Measurements from ENCODE around the gene CREB3. TPM values are rescaled to one million over a fixed set of nuclear protein-coding genes. Genes with fewer than 3 reads are reported as not detected.

Gene CREB3
- total RNA-seq, 1 experiment from 2014 or later = 22.4 TPM

- Histone ChIP-seq H3K4me1 (replicated peaks; ENCODE audit: insufficient read depth) (peaks cover 36% of the 10 kb centered on the region), H3K9me2 (ENCODE audit: insufficient read depth) (no peaks in the 10 kb centered on the region), H3K27ac (no peak overlapping the region), H3K9me3 (ENCODE audit: insufficient read depth, low read depth) (no peaks in the 10 kb centered on the region), H3K4me3 (no peak overlapping the region), H3F3A (ENCODE audit: insufficient read depth, low read depth) (peaks cover 15% of the 10 kb centered on the region), H3K79me2 (ENCODE audit: low read depth) (peaks cover 49% of the 10 kb centered on the region), H3K36me3 (ENCODE audit: low read depth) (no peaks in the 10 kb centered on the region), H3K27me3 (ENCODE audit: insufficient read depth, low read depth) (no peaks in the 10 kb centered on the region), H4K20me1 (ENCODE audit: insufficient read depth) (peaks cover 6% of the 10 kb centered on the region; the same call in 1 of the 2 replicates), H2AFZ (no peak overlapping the region), H3K4me2 (peak overlapping the region; percentile 46)
- TF ChIP-seq, protein P1, sequence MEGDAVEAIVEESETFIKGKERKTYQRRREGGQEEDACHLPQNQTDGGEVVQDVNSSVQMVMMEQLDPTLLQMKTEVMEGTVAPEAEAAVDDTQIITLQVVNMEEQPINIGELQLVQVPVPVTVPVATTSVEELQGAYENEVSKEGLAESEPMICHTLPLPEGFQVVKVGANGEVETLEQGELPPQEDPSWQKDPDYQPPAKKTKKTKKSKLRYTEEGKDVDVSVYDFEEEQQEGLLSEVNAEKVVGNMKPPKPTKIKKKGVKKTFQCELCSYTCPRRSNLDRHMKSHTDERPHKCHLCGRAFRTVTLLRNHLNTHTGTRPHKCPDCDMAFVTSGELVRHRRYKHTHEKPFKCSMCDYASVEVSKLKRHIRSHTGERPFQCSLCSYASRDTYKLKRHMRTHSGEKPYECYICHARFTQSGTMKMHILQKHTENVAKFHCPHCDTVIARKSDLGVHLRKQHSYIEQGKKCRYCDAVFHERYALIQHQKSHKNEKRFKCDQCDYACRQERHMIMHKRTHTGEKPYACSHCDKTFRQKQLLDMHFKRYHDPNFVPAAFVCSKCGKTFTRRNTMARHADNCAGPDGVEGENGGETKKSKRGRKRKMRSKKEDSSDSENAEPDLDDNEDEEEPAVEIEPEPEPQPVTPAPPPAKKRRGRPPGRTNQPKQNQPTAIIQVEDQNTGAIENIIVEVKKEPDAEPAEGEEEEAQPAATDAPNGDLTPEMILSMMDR (conservative IDR thresholded peaks at IDR 0.05) = no peak
- no peak for TF ChIP-seq EZH2 (IDR thresholded peaks at IDR 0.05; ENCODE audit: low read depth)
- DNase-seq = no peak
- ChIA-PET POLR2A (ENCODE audit: unreplicated experiment) (interaction anchor here (0.6 to 1.7 kb wide), 3 partner anchors 16 to 823 kb away, joined by 3 to 24 read pairs (median 3); no protein-coding TSS in a partner anchor), CTCF (interaction anchor here (0.7 to 1.2 kb wide), 5 partner anchors 14 to 67 kb away, joined by 3 to 5 read pairs (median 4); partner anchors contain the start of gene ARHGEF39)
- BruUV-seq (replicated peaks) = no TSS peak
- intact Hi-C loops (cut with micrococcal nuclease; ENCODE audit: unreplicated experiment) = no loop called here
These were observed 4.8 kb upstream of the CREB3 start for GRCh38 chr9:35727676-35728040.

GRCh38 chr9:35728041-35728971 lies 4.2 kb upstream of the CREB3 start:
- Histone ChIP-seq H3K9me2 (ENCODE audit: insufficient read depth) (no peaks in the 10 kb centered on the region), H3K79me2 (ENCODE audit: low read depth) (peaks cover 49% of the 10 kb centered on the region), H2AFZ (no peak overlapping the region), H3K4me1 (replicated peaks; ENCODE audit: insufficient read depth) (peaks cover 36% of the 10 kb centered on the region), H3K27ac (no peak overlapping the region), H3K36me3 (ENCODE audit: low read depth) (no peaks in the 10 kb centered on the region), H3K27me3 (ENCODE audit: insufficient read depth, low read depth) (no peaks in the 10 kb centered on the region), H4K20me1 (ENCODE audit: insufficient read depth) (peaks cover 6% of the 10 kb centered on the region; the same call in 1 of the 2 replicates), H3K4me3 (no peak overlapping the region), H3K9me3 (ENCODE audit: insufficient read depth, low read depth) (no peaks in the 10 kb centered on the region), H3F3A (ENCODE audit: insufficient read depth, low read depth) (peaks cover 21% of the 10 kb centered on the region), H3K4me2 (peak overlapping the region; percentile 46)
- ChIA-PET CTCF (interaction anchor here (0.7 to 1.2 kb wide), 5 partner anchors 14 to 67 kb away, joined by 3 to 5 read pairs (median 4); partner anchors contain the start of gene ARHGEF39), POLR2A (ENCODE audit: unreplicated experiment) (interaction anchor here (0.6 to 1.7 kb wide), 4 partner anchors 16 to 822 kb away, joined by 3 to 24 read pairs (median 4); no protein-coding TSS in a partner anchor)
- intact Hi-C loops (cut with micrococcal nuclease; ENCODE audit: unreplicated experiment) = no loop called here
- no TSS peak for BruUV-seq (replicated peaks)
- TF ChIP-seq EZH2 (IDR thresholded peaks at IDR 0.05; ENCODE audit: low read depth) = no peak
- TF ChIP-seq, protein P1 (conservative IDR thresholded peaks at IDR 0.05) = no peak
- DNase-seq = peak in 1 of 2 experiments; percentile 53

DNA sequence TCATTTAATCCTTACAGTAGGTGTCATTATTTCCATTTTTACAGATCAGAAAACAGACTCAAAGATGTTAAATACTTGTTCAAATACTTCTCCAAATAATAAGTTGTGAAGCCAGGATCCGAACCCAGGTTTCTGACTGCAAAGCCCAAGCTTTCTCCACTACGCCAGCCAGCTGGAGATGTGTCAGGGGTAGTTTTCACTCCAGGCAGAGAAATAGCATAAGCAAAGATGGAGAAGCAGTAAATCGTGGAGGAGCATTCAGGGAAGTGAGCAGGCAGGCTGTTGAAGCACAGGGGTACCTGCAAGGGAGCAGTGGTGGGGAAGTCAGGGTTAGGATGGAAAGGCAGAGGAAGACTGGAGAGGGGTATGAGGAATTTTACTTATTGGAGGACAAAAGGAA lies 3.4 kb upstream of the CREB3 start:
- TF ChIP-seq, protein P1 (conservative IDR thresholded peaks at IDR 0.05) = no peak
- no peak for TF ChIP-seq EZH2 (IDR thresholded peaks at IDR 0.05; ENCODE audit: low read depth)
- Histone ChIP-seq H3K79me2 (ENCODE audit: low read depth) (peaks cover 56% of the 10 kb centered on the region), H3K4me1 (replicated peaks; ENCODE audit: insufficient read depth) (peaks cover 44% of the 10 kb centered on the region), H4K20me1 (ENCODE audit: insufficient read depth) (peaks cover 6% of the 10 kb centered on the region; the same call in 1 of the 2 replicates), H3K27ac (no peak overlapping the region), H3K9me3 (ENCODE audit: insufficient read depth, low read depth) (no peaks in the 10 kb centered on the region), H3K4me2 (peak overlapping the region; percentile 46; the same call in 1 of the 2 replicates), H3K27me3 (ENCODE audit: insufficient read depth, low read depth) (no peaks in the 10 kb centered on the region), H3K4me3 (no peak overlapping the region), H3K36me3 (ENCODE audit: low read depth) (no peaks in the 10 kb centered on the region), H3F3A (ENCODE audit: insufficient read depth, low read depth) (peaks cover 28% of the 10 kb centered on the region), H3K9me2 (ENCODE audit: insufficient read depth) (no peaks in the 10 kb centered on the region), H2AFZ (no peak overlapping the region)
- ChIA-PET CTCF (no interaction called here), POLR2A (ENCODE audit: unreplicated experiment) (interaction anchor here (1.7 kb wide), 1 partner anchor 17 kb away, joined by 24 read pairs; no protein-coding TSS in a partner anchor)
- no TSS peak for BruUV-seq (replicated peaks)
- intact Hi-C loops (cut with micrococcal nuclease; ENCODE audit: unreplicated experiment) = no loop called here
- no peak for DNase-seq

All from PC-9 (cell line).